Memory B cell (primary cell): ENCODE data around the gene CDPF1.

ENCODE experiments used
- ATAC-seq: fragments of 150-1000 bp; cut with Tn5 transposase; 2 replicates; pipeline ENCODE4 v1.10.0; 2021; ENCODE audit warnings: low read depth, mild to moderate bottlenecking, moderate library complexity
- DNase-seq, 2 donors: peaks; one replicate each; pipeline ENCODE4 v3.0.0; 2022; ENCODE audit warnings: low spot score in 2 of 2
- H3K27ac Mint-ChIP-seq: one replicate; pipeline ENCODE4 v1.8.0; 2022; ENCODE audit warnings: mild to moderate bottlenecking, moderate library complexity, mixed read lengths
- H3K27me3 Mint-ChIP-seq: one replicate; pipeline ENCODE4 v1.8.0; 2022; ENCODE audit warnings: mixed read lengths
- H3K36me3 Mint-ChIP-seq: one replicate; pipeline ENCODE4 v1.8.0; 2022; ENCODE audit warnings: mild to moderate bottlenecking, mixed read lengths
- H3K4me1 Mint-ChIP-seq: one replicate; pipeline ENCODE4 v1.8.0; 2022; ENCODE audit warnings: mixed read lengths
- H3K4me3 Mint-ChIP-seq: one replicate; pipeline ENCODE4 v1.8.0; 2022; ENCODE audit warnings: mild to moderate bottlenecking, moderate library complexity, mixed read lengths
- H3K9me3 Mint-ChIP-seq: one replicate; pipeline ENCODE4 v1.8.0; 2022; ENCODE audit warnings: mixed read lengths

Gene CDPF1

DNA sequence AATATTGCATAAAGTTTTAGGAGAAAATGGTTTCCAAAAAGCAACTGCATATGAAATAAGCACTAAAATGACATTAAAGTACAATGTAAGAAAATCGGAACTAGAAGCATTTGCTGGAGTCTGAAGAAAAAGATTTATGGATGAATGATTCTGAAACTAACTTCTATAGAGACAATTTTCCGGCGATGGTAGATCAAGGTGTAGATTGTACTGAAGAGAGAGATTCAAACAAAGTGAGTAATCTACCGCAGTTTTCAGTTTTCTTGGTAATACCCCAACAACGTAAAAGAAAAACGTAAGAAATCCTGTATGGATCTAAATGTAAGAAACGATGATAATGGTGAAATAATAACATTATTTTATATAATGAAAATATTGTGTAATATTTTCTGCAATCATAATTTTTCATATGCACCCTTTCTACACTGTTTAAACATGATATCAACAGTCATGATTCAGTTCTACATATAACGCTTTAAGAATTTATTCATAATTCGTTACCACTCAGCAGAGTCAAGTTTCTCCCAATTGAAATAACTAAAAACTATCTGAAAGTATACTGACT, 1.8 kb upstream of the CDPF1 start:
- H3K27me3 Mint-ChIP-seq = no peaks in the 10 kb centered on the region
- DNase-seq (no peak), ATAC-seq (no peak)
- H3K4me1 Mint-ChIP-seq = peaks cover 15% of the 10 kb centered on the region
- no peaks in the 10 kb centered on the region for H3K9me3 Mint-ChIP-seq
- no peak overlapping the region for H3K4me3 Mint-ChIP-seq
- no peaks in the 10 kb centered on the region for H3K36me3 Mint-ChIP-seq
- no peak overlapping the region for H3K27ac Mint-ChIP-seq

DNA sequence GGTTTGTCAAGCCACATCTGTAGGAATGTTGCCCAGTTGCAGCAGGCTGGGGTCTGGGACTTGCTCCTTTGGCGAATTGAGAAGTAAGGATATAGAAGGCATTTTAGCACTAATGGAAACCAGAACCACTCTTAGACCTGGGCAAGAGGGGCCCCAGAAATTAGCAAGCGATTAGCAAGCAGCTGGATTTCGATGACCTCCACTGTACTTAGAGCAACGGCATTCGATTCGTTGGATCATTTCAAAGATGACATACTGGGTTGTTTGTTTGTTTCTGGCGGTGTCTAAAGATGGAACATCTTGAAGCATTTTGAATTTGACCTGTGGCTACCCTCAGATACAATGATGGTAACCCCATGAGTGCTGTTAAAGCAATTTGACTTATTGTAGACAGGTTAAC, 1.2 kb upstream of the CDPF1 start:
- Mint-ChIP-seq H3K27ac (peak overlapping the region; percentile 67), H3K9me3 (no peaks in the 10 kb centered on the region), H3K4me1 (peaks cover 17% of the 10 kb centered on the region), H3K36me3 (no peaks in the 10 kb centered on the region), H3K27me3 (no peaks in the 10 kb centered on the region), H3K4me3 (peak overlapping the region; percentile 86)
- ATAC-seq (no peak), DNase-seq (no peak)

DNA sequence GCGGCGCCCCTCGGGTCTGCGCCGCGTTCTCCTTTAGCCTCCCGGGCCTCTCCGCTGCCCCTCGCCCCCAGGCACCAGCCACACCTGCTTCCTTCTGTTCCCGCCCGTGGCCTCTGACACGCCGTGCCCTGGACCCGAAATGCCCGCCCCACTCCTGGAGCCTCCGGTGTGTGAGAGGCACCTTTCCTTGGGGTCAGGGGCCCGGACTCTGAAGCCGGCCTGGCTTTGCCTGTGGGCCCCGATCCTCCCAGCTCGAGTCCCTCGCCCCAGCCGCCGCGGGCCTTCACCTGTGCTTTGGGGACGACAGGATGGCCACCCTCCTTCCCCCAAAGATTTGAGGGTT, 661 bp upstream of the CDPF1 start:
- Mint-ChIP-seq H3K4me1 (peaks cover 17% of the 10 kb centered on the region), H3K27me3 (no peaks in the 10 kb centered on the region), H3K9me3 (no peaks in the 10 kb centered on the region), H3K36me3 (no peaks in the 10 kb centered on the region), H3K4me3 (peak overlapping the region; percentile 86), H3K27ac (peak overlapping the region; percentile 67)
- DNase-seq (no peak), ATAC-seq (no peak)

DNA sequence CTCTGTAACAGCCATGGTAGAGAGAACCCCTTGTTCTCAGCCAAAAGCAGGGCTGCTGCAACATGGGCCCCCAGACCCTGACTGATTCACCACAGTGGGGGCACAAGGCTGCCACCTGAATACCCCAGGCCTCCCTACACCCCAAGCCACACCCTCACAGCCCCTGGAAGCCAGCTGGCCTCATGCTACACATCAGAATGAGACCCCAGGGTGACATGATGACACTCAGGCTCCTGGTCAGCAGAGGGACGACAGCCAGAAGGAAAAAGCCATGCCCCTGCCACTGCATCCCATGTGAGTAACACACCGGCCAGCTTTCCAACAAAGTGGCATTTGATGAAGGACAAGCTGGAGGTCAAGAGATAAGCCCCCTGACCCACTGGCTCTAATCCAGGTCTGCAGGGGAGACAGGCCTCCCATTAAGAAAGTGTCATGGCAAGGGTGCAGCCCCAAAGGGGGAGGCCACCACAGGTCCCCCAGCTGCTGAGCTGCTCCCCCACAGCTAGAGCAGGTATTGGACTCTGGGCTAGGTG, 2.6 kb downstream of the CDPF1 start:
- ATAC-seq (no peak), DNase-seq (no peak)
- Mint-ChIP-seq H3K36me3 (peaks cover 7% of the 10 kb centered on the region), H3K27me3 (no peaks in the 10 kb centered on the region), H3K4me1 (peaks cover 17% of the 10 kb centered on the region), H3K27ac (no peak overlapping the region), H3K4me3 (no peak overlapping the region), H3K9me3 (no peaks in the 10 kb centered on the region)

DNA sequence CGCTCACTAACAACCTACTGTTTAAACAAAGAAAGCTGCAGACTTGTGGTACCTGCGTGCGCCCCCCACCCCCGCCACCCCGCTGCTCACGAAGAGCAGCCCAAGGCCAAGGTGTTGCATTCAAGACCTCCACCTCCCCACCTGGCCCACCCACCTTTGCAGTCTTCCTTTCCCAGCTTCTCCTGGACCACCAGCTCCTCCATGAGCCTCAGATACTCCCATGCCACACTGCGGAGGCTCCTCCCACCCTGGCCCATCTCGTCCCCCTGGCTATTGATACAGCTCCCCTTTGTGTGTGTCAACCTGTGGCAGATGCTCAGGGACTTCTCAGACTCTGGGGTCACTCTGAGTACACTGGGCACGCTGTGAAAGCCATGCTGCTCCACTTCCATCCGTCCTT, 3.9 kb downstream of the CDPF1 start:
- peaks cover 7% of the 10 kb centered on the region for H3K36me3 Mint-ChIP-seq
- H3K4me3 Mint-ChIP-seq = no peak overlapping the region
- DNase-seq = no peak
- H3K9me3 Mint-ChIP-seq = no peaks in the 10 kb centered on the region
- no peaks in the 10 kb centered on the region for H3K27me3 Mint-ChIP-seq
- H3K4me1 Mint-ChIP-seq = peaks cover 11% of the 10 kb centered on the region
- no peak overlapping the region for H3K27ac Mint-ChIP-seq
- no peak for ATAC-seq

DNA sequence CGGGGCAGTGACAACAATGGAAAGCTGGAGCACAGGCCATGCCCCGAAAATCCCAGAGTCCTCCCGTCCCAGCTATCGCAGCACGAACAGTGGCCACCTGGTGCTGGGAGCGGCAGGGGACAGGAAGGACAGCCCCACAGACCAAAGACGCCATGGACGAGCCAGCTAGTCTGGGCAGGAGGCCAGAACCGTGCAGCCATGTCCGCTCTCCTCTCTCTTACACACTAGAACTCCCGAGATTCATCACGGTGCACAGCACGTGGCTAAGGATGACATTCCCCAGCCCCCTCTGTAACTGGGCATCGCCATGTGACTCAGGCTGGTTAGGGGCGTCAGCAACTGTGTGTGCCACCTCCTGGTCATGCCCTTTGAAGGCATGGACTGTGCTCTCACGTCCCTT, 4.6 kb downstream of the CDPF1 start:
- DNase-seq = no peak
- H3K36me3 Mint-ChIP-seq = peaks cover 7% of the 10 kb centered on the region
- no peak overlapping the region for H3K27ac Mint-ChIP-seq
- H3K4me1 Mint-ChIP-seq = peaks cover 9% of the 10 kb centered on the region
- ATAC-seq = no peak
- H3K27me3 Mint-ChIP-seq = no peaks in the 10 kb centered on the region
- H3K9me3 Mint-ChIP-seq = no peaks in the 10 kb centered on the region
- no peak overlapping the region for H3K4me3 Mint-ChIP-seq

DNA sequence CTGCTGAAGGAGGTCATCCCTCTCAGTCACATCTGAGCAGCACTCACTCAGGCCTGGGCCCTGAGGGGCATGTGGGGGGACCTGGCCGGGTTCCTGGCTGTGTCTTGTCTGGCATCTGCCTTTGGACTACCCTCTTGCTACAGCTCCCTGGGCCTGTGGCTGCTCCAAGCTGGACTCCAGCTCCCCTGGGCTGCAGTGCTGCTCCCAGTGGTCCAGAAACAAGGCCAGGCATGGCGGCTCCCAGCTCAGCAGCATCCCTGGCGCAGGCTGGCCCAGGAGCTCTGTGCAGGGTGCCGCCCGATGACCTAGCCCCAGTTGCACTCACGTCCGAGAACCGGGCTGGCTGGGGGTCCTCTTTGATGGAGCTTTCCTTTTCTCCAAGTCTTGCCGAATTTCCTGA, 5.3 kb downstream of the CDPF1 start:
- Mint-ChIP-seq H3K36me3 (peaks cover 7% of the 10 kb centered on the region), H3K4me1 (peaks cover 10% of the 10 kb centered on the region), H3K27ac (no peak overlapping the region)

DNA sequence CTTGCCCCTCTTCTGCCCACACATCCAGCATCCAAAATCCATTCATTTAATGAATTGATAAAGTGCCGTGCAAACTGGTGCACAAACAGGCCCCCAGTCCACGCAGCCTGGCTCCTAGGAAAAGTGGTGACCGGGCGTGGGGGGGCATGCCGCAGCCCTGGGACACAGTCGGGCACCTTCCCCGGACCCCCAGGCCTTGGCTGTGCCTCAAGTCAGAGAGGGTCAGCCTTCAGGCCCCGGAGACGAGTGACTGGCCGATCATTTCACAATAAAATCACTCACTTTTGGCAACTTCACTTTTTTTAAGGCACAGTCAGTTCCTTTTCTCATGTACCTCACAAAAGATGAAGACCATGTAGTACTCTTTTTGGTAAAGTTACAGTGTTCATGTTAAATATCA, 8.0 kb downstream of the CDPF1 start:
- no peak overlapping the region for H3K27ac Mint-ChIP-seq
- DNase-seq (no peak), ATAC-seq (no peak)
- H3K9me3 Mint-ChIP-seq = no peaks in the 10 kb centered on the region
- peaks cover 10% of the 10 kb centered on the region for H3K4me1 Mint-ChIP-seq
- H3K27me3 Mint-ChIP-seq = no peaks in the 10 kb centered on the region
- no peak overlapping the region for H3K4me3 Mint-ChIP-seq
- peaks cover 9% of the 10 kb centered on the region for H3K36me3 Mint-ChIP-seq

More for the DNA sequence above, 5.3 kb downstream of the CDPF1 start:
- Mint-ChIP-seq H3K9me3 (no peaks in the 10 kb centered on the region), H3K4me3 (no peak overlapping the region), H3K27me3 (no peaks in the 10 kb centered on the region)
- no peak for ATAC-seq
- no peak for DNase-seq

DNA sequence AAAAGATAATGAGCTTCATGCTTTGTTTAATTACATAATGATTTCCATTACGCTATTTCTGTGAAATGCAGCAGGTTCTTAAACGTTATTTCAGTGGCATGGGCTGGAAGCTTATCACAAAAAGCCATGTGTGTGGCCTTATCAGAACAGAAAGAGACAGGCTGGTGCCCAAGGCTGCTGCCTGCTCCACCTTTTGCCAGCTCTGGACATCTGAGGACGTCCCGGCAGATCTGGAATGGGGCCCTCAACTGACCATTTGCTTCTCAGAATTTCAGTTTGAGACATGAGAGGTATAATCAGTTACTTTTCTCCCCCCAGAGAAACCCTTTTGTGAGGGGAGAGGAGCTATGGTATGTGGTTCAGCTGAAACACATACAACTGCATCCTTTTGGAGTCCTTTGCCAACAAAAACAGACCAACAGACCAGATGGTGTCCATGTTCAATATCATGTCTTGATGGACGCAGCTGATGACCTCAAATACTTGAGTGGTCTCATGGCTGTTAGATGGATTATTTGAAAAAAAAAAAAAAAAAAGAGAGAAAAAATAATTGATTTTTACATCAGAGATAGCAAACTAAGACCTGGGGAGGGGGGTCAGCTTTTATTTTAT, 8.6 kb downstream of the CDPF1 start:
- Mint-ChIP-seq H3K27me3 (no peaks in the 10 kb centered on the region), H3K4me3 (no peak overlapping the region), H3K9me3 (no peaks in the 10 kb centered on the region), H3K27ac (no peak overlapping the region), H3K4me1 (peaks cover 8% of the 10 kb centered on the region), H3K36me3 (peaks cover 9% of the 10 kb centered on the region)
- ATAC-seq = no peak
- DNase-seq = no peak

DNA sequence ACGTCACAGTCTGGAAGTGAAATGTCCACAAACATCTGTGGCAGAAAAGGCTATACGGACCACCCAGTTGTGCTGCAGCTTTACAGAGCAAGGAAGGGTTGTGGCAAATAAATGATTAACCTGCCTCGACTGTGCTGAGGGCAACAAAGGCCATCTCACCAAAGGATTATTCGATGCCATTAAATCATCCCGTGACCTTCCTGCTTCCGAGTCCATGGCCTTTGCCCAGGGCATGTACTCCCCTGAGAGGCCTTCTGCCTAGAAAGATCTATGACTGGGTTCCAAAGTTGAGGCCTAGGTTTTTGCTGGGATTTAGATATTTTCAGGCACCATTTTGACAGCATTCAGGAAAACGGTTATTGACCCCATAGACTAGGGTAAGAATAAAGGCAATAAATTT, 9.2 kb downstream of the CDPF1 start:
- no peak for DNase-seq
- Mint-ChIP-seq H3K27me3 (no peaks in the 10 kb centered on the region), H3K4me3 (no peak overlapping the region), H3K27ac (no peak overlapping the region), H3K9me3 (no peaks in the 10 kb centered on the region), H3K4me1 (peaks cover 8% of the 10 kb centered on the region), H3K36me3 (peaks cover 10% of the 10 kb centered on the region)
- ATAC-seq = no peak

DNA sequence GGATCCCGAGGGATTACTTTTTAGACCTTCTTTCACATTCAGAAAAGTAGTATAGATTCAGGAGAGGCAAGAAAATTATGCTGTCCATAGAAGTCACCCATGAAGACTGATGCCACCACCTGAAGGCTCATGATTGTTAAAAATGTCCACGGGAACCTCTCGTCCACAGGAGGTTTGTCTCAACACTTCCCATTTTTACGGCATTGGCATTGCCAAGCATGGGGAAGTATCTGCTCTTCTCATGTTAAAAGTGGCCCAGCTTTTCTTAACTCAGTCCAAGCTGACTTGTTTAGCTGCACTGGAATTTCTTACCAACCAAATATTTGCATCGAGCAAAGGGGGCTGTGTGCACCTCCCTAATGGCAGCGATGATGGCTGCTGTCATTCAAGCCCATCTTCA, 9.6 kb downstream of the CDPF1 start:
- no peaks in the 10 kb centered on the region for H3K27me3 Mint-ChIP-seq
- no peaks in the 10 kb centered on the region for H3K9me3 Mint-ChIP-seq
- no peak for ATAC-seq
- no peak for DNase-seq
- H3K36me3 Mint-ChIP-seq = peaks cover 8% of the 10 kb centered on the region
- no peak overlapping the region for H3K27ac Mint-ChIP-seq
- peaks cover 8% of the 10 kb centered on the region for H3K4me1 Mint-ChIP-seq
- no peak overlapping the region for H3K4me3 Mint-ChIP-seq

DNA sequence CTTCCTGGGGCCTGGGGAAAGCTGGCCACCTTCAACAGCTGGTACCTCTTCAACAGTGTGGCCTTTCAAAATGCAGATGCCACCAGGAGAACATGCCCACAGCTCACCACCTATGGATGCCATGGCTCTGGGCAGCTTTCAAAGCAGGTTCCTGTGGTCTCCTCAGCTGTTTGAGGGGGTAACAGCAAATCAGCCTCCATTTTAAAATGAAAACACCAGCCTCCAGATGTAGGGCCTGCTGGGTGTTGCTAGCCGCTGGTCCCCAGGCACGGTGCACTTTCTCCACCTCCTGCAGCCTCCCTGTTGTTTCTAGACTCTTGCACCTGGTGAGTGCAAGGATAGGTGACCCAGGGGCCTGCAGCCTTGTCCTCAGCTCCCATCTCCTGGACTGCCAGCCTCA, 10.0 kb downstream of the CDPF1 start:
- H3K36me3 Mint-ChIP-seq = peaks cover 10% of the 10 kb centered on the region
- no peak for ATAC-seq
- H3K27ac Mint-ChIP-seq = peak overlapping the region; percentile 24
- DNase-seq = no peak
- no peaks in the 10 kb centered on the region for H3K27me3 Mint-ChIP-seq
- no peaks in the 10 kb centered on the region for H3K9me3 Mint-ChIP-seq
- H3K4me1 Mint-ChIP-seq = peaks cover 8% of the 10 kb centered on the region
- H3K4me3 Mint-ChIP-seq = peak overlapping the region; percentile 1

DNA sequence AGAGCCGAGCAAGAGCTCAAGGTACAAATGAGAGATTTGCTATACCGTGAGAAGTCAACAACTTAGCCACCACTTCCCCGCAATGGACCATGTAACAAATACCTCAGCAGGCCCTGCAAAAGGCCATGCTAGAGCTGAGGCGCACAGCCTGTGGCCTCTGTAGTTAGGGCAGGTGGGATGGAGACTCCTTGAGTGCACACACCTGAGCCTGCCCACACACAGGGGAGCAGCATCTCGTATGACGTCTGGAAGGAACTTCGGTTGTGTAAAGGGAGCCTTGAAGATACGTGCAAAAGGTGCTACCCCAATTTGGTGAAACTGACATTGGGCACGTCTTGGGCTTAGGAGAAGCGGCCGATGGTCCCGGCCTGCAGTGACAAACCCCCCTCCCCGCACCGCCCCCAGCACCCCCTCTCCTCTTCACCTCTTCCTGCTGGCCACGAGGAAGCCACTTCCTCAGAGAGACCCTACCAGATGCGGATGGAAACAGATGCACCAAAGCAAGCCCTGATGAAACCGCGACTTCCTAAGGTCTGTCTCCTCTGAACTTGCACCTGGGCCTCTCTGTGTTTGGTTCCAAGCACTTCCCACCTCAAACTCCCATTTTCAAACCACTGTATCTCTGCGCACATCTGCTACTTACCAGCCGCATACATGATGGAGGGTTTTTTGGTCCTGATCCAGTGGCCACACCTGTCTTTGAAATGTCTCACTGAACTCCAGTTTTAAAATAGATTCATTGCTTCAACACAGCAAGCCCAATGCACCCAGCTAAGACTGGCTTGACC, 10.6 kb downstream of the CDPF1 start:
- ATAC-seq = peak; percentile 44

DNA sequence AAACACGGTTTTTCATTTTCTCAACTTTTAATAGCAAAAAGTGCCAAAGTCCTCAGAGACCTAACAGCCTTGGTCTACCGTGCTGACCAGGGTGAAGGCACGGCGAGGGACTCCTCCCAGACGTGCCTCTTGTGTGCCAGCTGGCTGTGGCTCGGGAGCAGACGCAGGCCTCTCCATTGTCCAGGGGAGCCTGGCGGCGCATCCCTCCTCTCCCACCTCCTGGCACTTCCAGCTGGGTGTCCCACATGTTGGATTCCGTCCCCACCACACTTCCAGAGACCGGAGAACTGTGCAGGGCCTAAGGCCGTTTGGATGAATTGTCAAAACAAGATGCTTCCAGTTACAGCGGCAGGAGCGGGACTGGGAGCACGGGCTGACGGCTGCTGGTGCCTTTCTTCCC, 11.6 kb downstream of the CDPF1 start:
- peaks cover 10% of the 10 kb centered on the region for H3K36me3 Mint-ChIP-seq
- ATAC-seq (no peak), DNase-seq (no peak)
- H3K27ac Mint-ChIP-seq = no peak overlapping the region
- H3K4me1 Mint-ChIP-seq = peaks cover 8% of the 10 kb centered on the region
- H3K27me3 Mint-ChIP-seq = no peaks in the 10 kb centered on the region
- H3K4me3 Mint-ChIP-seq = no peak overlapping the region
- H3K9me3 Mint-ChIP-seq = no peaks in the 10 kb centered on the region

More for the DNA sequence above, 10.6 kb downstream of the CDPF1 start:
- no peaks in the 10 kb centered on the region for H3K9me3 Mint-ChIP-seq
- peak overlapping the region; percentile 1 for H3K4me3 Mint-ChIP-seq
- no peak for DNase-seq
- peaks cover 14% of the 10 kb centered on the region for H3K36me3 Mint-ChIP-seq
- H3K27ac Mint-ChIP-seq = peak overlapping the region; percentile 24
- H3K4me1 Mint-ChIP-seq = peaks cover 8% of the 10 kb centered on the region
- H3K27me3 Mint-ChIP-seq = no peaks in the 10 kb centered on the region
